GM19324 (cell line): ENCODE data around the gene CAPN10.
"Not testable (repeated sequence)": the region's sequence is repeated elsewhere in the genome, so short reads cannot be mapped to it uniquely, and the experiment has no call there.

ENCODE experiments used
- ATAC-seq: cut with Tn5 transposase; IDR thresholded peaks from one replicate; pipeline ENCODE4 v1.9.1; 2021; ENCODE audit warnings: mild to moderate bottlenecking, moderate library complexity; ENCODE audit not compliant: unreplicated experiment, low FRiP score

Gene CAPN10

GRCh38 chr2:240599141-240599583 is 12.6 kb downstream of the CAPN10 start:
- ATAC-seq = no peak

DNA sequence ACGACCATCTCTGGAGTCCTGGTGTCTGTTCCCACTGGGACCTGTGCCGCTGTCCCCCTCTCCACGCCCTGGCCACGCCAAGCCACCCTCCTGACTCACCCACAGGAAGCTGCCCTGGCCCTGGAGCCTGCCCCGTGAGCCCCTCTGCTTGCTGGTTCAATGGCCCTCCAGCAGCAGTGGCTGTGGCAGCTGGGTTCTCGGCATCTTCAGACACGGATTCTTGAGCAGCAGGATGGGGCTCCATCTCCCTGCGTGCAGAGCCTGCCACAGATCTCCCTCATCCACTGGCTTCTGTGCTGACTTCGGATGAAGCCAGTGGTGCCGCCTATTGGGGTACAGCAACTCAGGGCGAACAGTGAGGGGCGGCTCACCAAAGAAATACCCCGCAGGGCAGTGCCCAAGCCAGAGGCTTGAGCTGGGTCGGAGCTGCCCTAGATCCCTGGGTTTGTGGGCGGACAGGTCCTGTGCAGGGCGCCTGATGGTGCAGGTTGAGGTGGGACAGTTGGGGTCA is 14.0 kb downstream of the CAPN10 start:
- no peak for ATAC-seq

GRCh38 chr2:240601061-240601830 is 14.7 kb downstream of the CAPN10 start:
- no peak for ATAC-seq

GRCh38 chr2:240601831-240602160 is 15.3 kb downstream of the CAPN10 start:
- no peak for ATAC-seq

- no peak for ATAC-seq
These were observed 15.9 kb downstream of the CAPN10 start for GRCh38 chr2:240602266-240603050.

GRCh38 chr2:240603081-240603835 is 16.7 kb downstream of the CAPN10 start:
- ATAC-seq = no peak

DNA sequence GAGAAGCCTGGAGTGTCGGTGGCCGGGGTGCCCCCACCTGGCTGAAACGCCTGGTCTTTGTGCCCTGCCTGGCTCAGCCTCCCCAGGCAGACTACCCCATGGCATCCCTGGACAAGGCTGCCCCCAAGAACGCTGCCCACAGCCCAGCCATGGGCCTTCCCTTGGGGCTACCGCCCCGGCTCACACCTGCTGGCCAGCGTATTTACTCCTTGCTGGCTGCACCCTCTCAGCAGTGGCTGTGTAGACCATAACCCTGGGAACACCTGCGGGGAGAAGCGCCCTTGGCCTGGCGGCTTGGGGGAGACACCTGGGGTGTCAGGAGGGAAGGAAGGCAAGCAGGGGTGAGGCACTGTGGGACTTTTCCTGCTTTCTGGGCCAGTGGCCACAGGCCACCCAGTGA is 17.3 kb downstream of the CAPN10 start:
- ATAC-seq = no peak

- ATAC-seq = no peak
These were observed 17.9 kb downstream of the CAPN10 start for GRCh38 chr2:240604291-240604938.

DNA sequence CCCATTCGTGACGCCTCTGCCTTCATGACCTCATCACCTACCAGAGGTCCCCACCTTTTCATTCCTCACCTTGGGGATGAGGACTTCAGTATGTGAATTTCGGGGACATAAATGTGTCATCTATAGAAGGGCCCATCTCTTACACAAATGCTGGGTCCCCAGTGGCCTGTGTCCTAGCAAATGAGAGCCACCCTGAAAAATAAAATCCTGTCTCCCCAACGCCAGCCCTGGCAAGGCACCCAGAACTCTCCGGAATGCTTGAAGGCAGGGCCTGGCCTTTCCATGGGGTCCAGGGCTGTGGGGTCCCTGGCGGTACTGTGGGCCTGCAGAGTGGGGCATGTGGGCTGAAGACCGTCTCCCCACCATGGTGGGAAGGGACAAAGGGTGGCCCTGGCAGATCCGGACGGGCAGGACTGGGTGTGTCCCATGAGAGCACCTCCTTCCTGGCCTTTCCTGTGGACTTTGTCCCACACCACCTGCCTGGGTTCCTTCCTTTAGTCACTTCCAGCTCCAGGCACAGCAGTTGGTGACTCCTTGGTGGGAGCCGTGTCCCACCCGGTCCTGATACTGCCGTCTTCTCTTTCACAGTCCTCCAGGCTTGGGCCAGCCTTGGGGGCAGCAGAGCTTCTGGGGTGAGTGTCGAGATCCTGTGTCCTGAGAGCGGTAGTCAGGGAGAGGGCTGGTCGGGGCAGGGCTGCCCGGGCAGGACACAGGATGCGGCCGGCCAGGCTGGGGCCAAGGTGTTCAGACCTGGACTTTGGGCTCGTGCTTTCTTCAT is 18.6 kb downstream of the CAPN10 start:
- ATAC-seq = no peak

- no peak for ATAC-seq
These were observed 19.6 kb downstream of the CAPN10 start for GRCh38 chr2:240605867-240606743.

GRCh38 chr2:240611601-240612210 is 25.2 kb downstream of the CAPN10 start:
- ATAC-seq = no peak

GRCh38 chr2:240613781-240614180 is 27.2 kb downstream of the CAPN10 start:
- ATAC-seq = no peak

DNA sequence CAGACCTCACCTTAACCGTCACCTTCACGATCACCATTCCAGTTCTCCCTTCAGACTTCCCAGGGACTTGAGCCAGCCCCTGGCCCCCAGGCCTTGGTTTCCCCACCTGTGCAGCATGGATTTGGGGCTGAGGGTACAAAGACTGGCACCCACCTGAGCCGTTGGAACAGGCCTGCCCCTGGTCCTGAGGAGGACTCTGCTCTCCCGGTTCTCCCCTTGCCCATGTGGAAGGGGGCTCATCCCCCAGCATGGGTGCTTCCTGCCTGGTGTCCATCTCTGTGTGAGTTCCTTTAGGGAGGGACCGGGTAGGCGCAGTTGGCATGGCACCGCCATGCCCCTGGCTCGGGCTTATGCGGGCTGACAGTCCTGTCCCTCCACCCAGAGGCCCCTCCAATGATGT is 27.9 kb downstream of the CAPN10 start:
- no peak for ATAC-seq

GRCh38 chr2:240615396-240615795 is 28.9 kb downstream of the CAPN10 start:
- no peak for ATAC-seq

GRCh38 chr2:240615820-240616547 is 29.4 kb downstream of the CAPN10 start:
- no peak for ATAC-seq

DNA sequence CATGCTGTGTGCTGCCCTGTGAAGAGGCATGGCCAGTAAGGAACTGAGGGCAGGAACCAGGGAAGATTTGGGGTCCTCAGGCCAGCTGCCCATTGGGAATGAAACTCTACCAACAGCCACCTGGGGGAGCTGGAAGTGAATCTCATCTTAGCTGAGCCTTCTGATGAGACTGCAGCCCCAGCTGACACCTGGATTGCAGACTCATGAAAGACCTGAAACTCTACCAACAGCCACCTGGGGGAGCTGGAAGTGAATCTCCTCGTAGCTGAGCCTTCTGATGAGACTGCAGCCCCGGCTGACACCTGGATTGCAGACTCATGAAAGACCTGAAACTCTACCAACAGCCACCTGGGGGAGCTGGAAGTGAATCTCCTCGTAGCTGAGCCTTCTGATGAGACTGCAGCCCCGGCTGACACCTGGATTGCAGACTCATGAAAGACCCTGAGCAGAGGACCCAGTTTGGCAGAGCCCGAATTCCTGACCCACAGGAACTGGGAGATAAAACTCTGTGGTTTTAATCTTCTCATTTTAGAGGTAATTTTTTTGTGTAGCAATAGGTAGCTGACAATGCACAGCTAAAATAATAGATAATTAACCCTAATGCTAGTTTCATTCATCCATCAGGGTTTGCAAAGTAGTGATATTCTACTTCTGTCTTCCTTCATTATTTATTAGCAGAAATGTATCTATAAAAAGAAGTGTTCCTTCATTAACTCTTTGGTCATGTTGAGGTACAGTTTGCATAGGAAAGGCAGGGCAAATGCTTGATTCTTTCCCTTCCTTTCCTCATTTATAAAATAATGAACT is 30.5 kb downstream of the CAPN10 start:
- ATAC-seq = not testable (repeated sequence)

- ATAC-seq = no peak
These were observed 32.2 kb downstream of the CAPN10 start for GRCh38 chr2:240618776-240619175.
